Activated T-helper 2 cell treated with anti-CD3 and anti-CD28 coated beads, Interferon-gamma antibody, Interleukin-2, Interleukin-4, amounts not matched to agents 10 μg/mL and 5 μg/mL and 100 μg/mL, durations not matched to agents 14 hours and 24 hours and 36 hours (primary cell): ENCODE results near the gene ADGRG7. TPM values are rescaled to one million over a fixed set of nuclear protein-coding genes. Genes with fewer than 3 reads are reported as not detected.

ENCODE experiments used
- DNase-seq: peaks from one replicate; pipeline ENCODE4 v3.0.0; 2021; ENCODE audit warnings: low spot score
- H3K27ac Mint-ChIP-seq: one replicate; pipeline ENCODE4 v1.8.0; 2021; ENCODE audit warnings: mixed read lengths
- H3K27me3 Mint-ChIP-seq: one replicate; pipeline ENCODE4 v1.8.0; 2021; ENCODE audit warnings: low read depth, mixed read lengths
- H3K36me3 Mint-ChIP-seq: one replicate; pipeline ENCODE4 v1.8.0; 2021; ENCODE audit warnings: low read depth, mixed read lengths
- H3K4me1 Mint-ChIP-seq: one replicate; pipeline ENCODE4 v1.8.0; 2021; ENCODE audit warnings: low read depth, mixed read lengths
- H3K4me3 Mint-ChIP-seq: one replicate; pipeline ENCODE4 v1.8.0; 2021; ENCODE audit warnings: low read depth, mild to moderate bottlenecking, moderate library complexity, mixed read lengths
- H3K9me3 Mint-ChIP-seq: one replicate; pipeline ENCODE4 v1.8.0; 2021; ENCODE audit warnings: mixed read lengths
- intact Hi-C: fragments of 100-400 bp; cut with micrococcal nuclease; formaldehyde crosslinking; loops from one replicate; pipeline ENCODE4 v1.15.1; 2023
- total RNA-seq: library from RNA; stranded (reverse); gene quantifications from 2 replicates; pipeline ENCODE4 v1.2.3, GENCODE V29; 2022

Gene ADGRG7
- total RNA-seq, 1 donor from 2014 or later: not detected

GRCh38 chr3:100606894-100607512, 2.4 kb upstream of the ADGRG7 start:
- peaks cover 30% of the 10 kb centered on the region for H3K4me1 Mint-ChIP-seq
- no peak for DNase-seq
- H3K27ac Mint-ChIP-seq: no peak overlapping the region
- H3K36me3 Mint-ChIP-seq: no peaks in the 10 kb centered on the region
- H3K4me3 Mint-ChIP-seq: no peak overlapping the region
- peaks cover 17% of the 10 kb centered on the region for H3K27me3 Mint-ChIP-seq
- H3K9me3 Mint-ChIP-seq: no peaks in the 10 kb centered on the region
- intact Hi-C loops: no loop called here

GRCh38 chr3:100609963-100610362, 562 bp downstream of the ADGRG7 start:
- no peak overlapping the region for H3K4me3 Mint-ChIP-seq
- H3K36me3 Mint-ChIP-seq: no peaks in the 10 kb centered on the region
- H3K4me1 Mint-ChIP-seq: peaks cover 15% of the 10 kb centered on the region
- intact Hi-C loops: no loop called here
- H3K27me3 Mint-ChIP-seq: peaks cover 24% of the 10 kb centered on the region
- no peak overlapping the region for H3K27ac Mint-ChIP-seq
- no peaks in the 10 kb centered on the region for H3K9me3 Mint-ChIP-seq
- DNase-seq: no peak

- DNase-seq: no peak
- intact Hi-C loops: no loop called here
- Mint-ChIP-seq H3K27me3 (peaks cover 29% of the 10 kb centered on the region), H3K27ac (no peak overlapping the region), H3K4me1 (peaks cover 15% of the 10 kb centered on the region), H3K9me3 (no peaks in the 10 kb centered on the region), H3K36me3 (no peaks in the 10 kb centered on the region), H3K4me3 (no peak overlapping the region)
Observed at GRCh38 chr3:100611221-100611620, 1.8 kb downstream of the ADGRG7 start.

- intact Hi-C loops: no loop called here
- Mint-ChIP-seq H3K9me3 (peaks cover 2% of the 10 kb centered on the region), H3K4me3 (no peak overlapping the region)
Observed at GRCh38 chr3:100613721-100614390, 4.5 kb downstream of the ADGRG7 start.

GRCh38 chr3:100614941-100615340, 5.5 kb downstream of the ADGRG7 start:
- intact Hi-C loops: no loop called here
- Mint-ChIP-seq H3K27ac (no peak overlapping the region), H3K4me3 (no peak overlapping the region), H3K9me3 (peaks cover 4% of the 10 kb centered on the region), H3K4me1 (no peaks in the 10 kb centered on the region), H3K27me3 (peaks cover 29% of the 10 kb centered on the region), H3K36me3 (no peaks in the 10 kb centered on the region)
- DNase-seq: no peak

More at GRCh38 chr3:100613721-100614390, 4.5 kb downstream of the ADGRG7 start:
- no peak for DNase-seq
- Mint-ChIP-seq H3K27ac (no peak overlapping the region), H3K36me3 (no peaks in the 10 kb centered on the region), H3K4me1 (peaks cover 10% of the 10 kb centered on the region), H3K27me3 (peaks cover 25% of the 10 kb centered on the region)

- no peak overlapping the region for H3K27ac Mint-ChIP-seq
- no peaks in the 10 kb centered on the region for H3K4me1 Mint-ChIP-seq
- DNase-seq: no peak
- no peaks in the 10 kb centered on the region for H3K36me3 Mint-ChIP-seq
- H3K9me3 Mint-ChIP-seq: peaks cover 4% of the 10 kb centered on the region
- H3K27me3 Mint-ChIP-seq: peaks cover 26% of the 10 kb centered on the region
- intact Hi-C loops: no loop called here
- no peak overlapping the region for H3K4me3 Mint-ChIP-seq
Observed at GRCh38 chr3:100615684-100616083, 6.3 kb downstream of the ADGRG7 start.

- Mint-ChIP-seq H3K27ac (no peak overlapping the region), H3K4me1 (no peaks in the 10 kb centered on the region), H3K4me3 (no peak overlapping the region), H3K9me3 (peaks cover 13% of the 10 kb centered on the region), H3K27me3 (peaks cover 35% of the 10 kb centered on the region), H3K36me3 (no peaks in the 10 kb centered on the region)
- intact Hi-C loops: no loop called here
- no peak for DNase-seq
Observed at GRCh38 chr3:100621251-100621650, 11.8 kb downstream of the ADGRG7 start.

- no peaks in the 10 kb centered on the region for H3K4me1 Mint-ChIP-seq
- no peaks in the 10 kb centered on the region for H3K36me3 Mint-ChIP-seq
- H3K9me3 Mint-ChIP-seq: peaks cover 9% of the 10 kb centered on the region
- DNase-seq: no peak
- no peak overlapping the region for H3K27ac Mint-ChIP-seq
- H3K4me3 Mint-ChIP-seq: no peak overlapping the region
- intact Hi-C loops: no loop called here
- peaks cover 28% of the 10 kb centered on the region for H3K27me3 Mint-ChIP-seq
Observed at GRCh38 chr3:100627491-100627890, 18.1 kb downstream of the ADGRG7 start.

- H3K36me3 Mint-ChIP-seq: no peaks in the 10 kb centered on the region
- peaks cover 2% of the 10 kb centered on the region for H3K4me1 Mint-ChIP-seq
- H3K27ac Mint-ChIP-seq: no peak overlapping the region
- no peak for DNase-seq
- H3K27me3 Mint-ChIP-seq: peaks cover 22% of the 10 kb centered on the region
- H3K9me3 Mint-ChIP-seq: peaks cover 2% of the 10 kb centered on the region
- H3K4me3 Mint-ChIP-seq: no peak overlapping the region
- intact Hi-C loops: loop anchor here (5.0 kb wide), 1 partner anchor 167 kb away; no protein-coding TSS in a partner anchor
Observed at GRCh38 chr3:100629421-100630127, 20.2 kb downstream of the ADGRG7 start.

GRCh38 chr3:100630664-100631063, 21.3 kb downstream of the ADGRG7 start:
- Mint-ChIP-seq H3K4me1 (peaks cover 7% of the 10 kb centered on the region), H3K36me3 (no peaks in the 10 kb centered on the region), H3K27ac (no peak overlapping the region), H3K9me3 (no peaks in the 10 kb centered on the region), H3K27me3 (peaks cover 13% of the 10 kb centered on the region), H3K4me3 (no peak overlapping the region)
- intact Hi-C loops: loop anchor here (5.0 kb wide), 1 partner anchor 168 kb away; no protein-coding TSS in a partner anchor
- DNase-seq: no peak

GRCh38 chr3:100631236-100631635, 21.8 kb downstream of the ADGRG7 start:
- H3K36me3 Mint-ChIP-seq: no peaks in the 10 kb centered on the region
- no peaks in the 10 kb centered on the region for H3K9me3 Mint-ChIP-seq
- intact Hi-C loops: loop anchor here (5.0 kb wide), 1 partner anchor 169 kb away; no protein-coding TSS in a partner anchor
- no peak overlapping the region for H3K27ac Mint-ChIP-seq
- H3K4me1 Mint-ChIP-seq: peaks cover 7% of the 10 kb centered on the region
- no peak overlapping the region for H3K4me3 Mint-ChIP-seq
- H3K27me3 Mint-ChIP-seq: peaks cover 9% of the 10 kb centered on the region
- DNase-seq: no peak

GRCh38 chr3:100634493-100635272, 25.3 kb downstream of the ADGRG7 start:
- peak; percentile 21 for DNase-seq
- Mint-ChIP-seq H3K27me3 (peaks cover 15% of the 10 kb centered on the region), H3K27ac (no peak overlapping the region), H3K9me3 (no peaks in the 10 kb centered on the region), H3K4me3 (no peak overlapping the region), H3K4me1 (peaks cover 14% of the 10 kb centered on the region), H3K36me3 (no peaks in the 10 kb centered on the region)
- intact Hi-C loops: loop anchor here (5.0 kb wide), 1 partner anchor 172 kb away; no protein-coding TSS in a partner anchor
